ENCODE measurements around the gene PISD. TPM values are rescaled to one million over a fixed set of nuclear protein-coding genes. Genes with fewer than 3 reads are reported as not detected.

The PISD gene
- total and polyA plus RNA-seq, 2 experiments from 2014 or later: 31.2 to 39.6 TPM

- no peak for TF ChIP-seq CTCF (IDR thresholded peaks at IDR 0.05; ENCODE audit: low read depth, low read length)
- H3K4me3 ChIP-seq: no peak overlapping the region
Observed at GRCh38 chr22:31625661-31626426, 36.2 kb downstream of the PISD start.

GRCh38 chr22:31625257-31625640 lies 36.8 kb downstream of the PISD start:
- no peak for DNase-seq (ENCODE audit: low read depth in 1 of 2, low spot score in 1 of 2)
- H3K36me3 ChIP-seq: peaks cover 8% of the 10 kb centered on the region
- peaks cover 8% of the 10 kb centered on the region for H3K4me1 ChIP-seq (ENCODE audit: low read depth)
- H3K27ac ChIP-seq: no peak overlapping the region
- TF ChIP-seq CTCF (IDR thresholded peaks at IDR 0.05; ENCODE audit: low read depth, low read length): no peak
- no peaks in the 10 kb centered on the region for H3K27me3 ChIP-seq
- H3K4me3 ChIP-seq: no peak overlapping the region
- no peaks in the 10 kb centered on the region for H3K9me3 ChIP-seq (ENCODE audit: low read depth)

More at GRCh38 chr22:31625661-31626426, 36.2 kb downstream of the PISD start:
- no peaks in the 10 kb centered on the region for H3K27me3 ChIP-seq
- H3K9me3 ChIP-seq (ENCODE audit: low read depth): no peaks in the 10 kb centered on the region
- peak; percentile 45 to 56 for DNase-seq (ENCODE audit: low read depth in 1 of 2, low spot score in 1 of 2)
- peaks cover 8% of the 10 kb centered on the region for H3K4me1 ChIP-seq (ENCODE audit: low read depth)
- peaks cover 2% of the 10 kb centered on the region for H3K36me3 ChIP-seq
- no peak overlapping the region for H3K27ac ChIP-seq

DNA sequence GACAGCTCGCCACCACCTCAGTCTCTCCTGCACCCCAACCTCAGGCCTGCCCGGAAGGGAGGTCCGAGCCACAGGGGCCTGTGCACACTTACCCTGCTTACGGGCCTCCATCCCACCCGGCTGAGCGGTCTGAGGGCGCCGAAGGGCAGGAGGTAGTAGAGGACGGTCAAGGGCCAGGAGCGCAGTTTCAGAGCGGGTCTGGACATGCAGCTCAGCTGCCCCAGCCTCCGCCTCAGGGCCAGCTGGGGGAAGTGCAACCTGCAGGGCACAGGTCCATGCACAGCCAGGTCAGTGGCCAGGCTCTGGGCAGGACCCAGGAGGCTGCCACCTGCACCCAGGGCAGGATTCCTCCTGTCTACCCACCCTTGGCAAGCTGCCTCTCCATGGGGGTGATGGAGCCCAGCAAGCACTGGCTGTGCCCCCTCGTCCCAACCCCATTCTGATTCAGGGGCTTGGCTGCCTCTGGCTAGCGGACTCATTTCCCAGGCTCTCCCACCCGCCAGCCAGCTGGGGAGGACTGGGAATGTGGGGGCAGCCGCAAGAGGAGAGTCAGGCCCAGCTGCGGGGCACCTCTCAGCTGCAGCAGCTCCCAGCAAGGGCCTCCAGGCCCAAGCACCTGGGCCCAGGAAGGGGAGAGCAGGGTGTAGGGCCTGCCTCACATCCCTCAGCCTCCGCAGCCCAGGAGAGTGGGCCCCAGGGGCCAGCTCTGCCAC lies 38.3 kb downstream of the PISD start:
- no peak for DNase-seq (ENCODE audit: low read depth in 1 of 2, low spot score in 1 of 2)
- H3K4me3 ChIP-seq: no peak overlapping the region
- H3K4me1 ChIP-seq (ENCODE audit: low read depth): peaks cover 8% of the 10 kb centered on the region
- TF ChIP-seq CTCF (IDR thresholded peaks at IDR 0.05; ENCODE audit: low read depth, low read length): no peak
- no peak overlapping the region for H3K27ac ChIP-seq
- H3K36me3 ChIP-seq: peaks cover 9% of the 10 kb centered on the region
- no peaks in the 10 kb centered on the region for H3K27me3 ChIP-seq
- no peaks in the 10 kb centered on the region for H3K9me3 ChIP-seq (ENCODE audit: low read depth)

DNA sequence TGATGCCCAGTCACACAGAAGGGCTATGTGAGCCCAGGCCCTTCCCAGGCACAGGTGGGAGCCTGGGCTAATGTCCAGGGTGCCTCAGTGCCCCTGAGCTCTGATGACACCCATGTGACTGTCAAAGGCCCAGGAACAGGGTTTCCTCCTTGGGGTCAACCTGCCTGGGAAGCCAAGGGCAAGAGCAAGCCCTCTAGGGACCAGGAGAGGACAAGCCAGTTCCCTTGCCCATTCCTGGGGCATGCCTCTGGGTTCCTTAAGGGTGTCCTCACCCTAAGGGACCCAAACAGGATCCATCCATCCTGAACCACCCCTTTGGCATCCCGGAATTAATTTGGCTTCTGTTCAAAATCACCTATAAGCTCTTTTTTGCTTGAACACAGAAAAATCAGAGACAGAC lies 39.0 kb downstream of the PISD start:
- Histone ChIP-seq H3K36me3 (peaks cover 9% of the 10 kb centered on the region), H3K4me1 (ENCODE audit: low read depth) (peaks cover 8% of the 10 kb centered on the region), H3K4me3 (no peak overlapping the region), H3K27ac (no peak overlapping the region), H3K9me3 (ENCODE audit: low read depth) (no peaks in the 10 kb centered on the region), H3K27me3 (no peaks in the 10 kb centered on the region)
- DNase-seq (ENCODE audit: low read depth in 1 of 2, low spot score in 1 of 2): no peak
- TF ChIP-seq CTCF (IDR thresholded peaks at IDR 0.05; ENCODE audit: low read depth, low read length): no peak

DNA sequence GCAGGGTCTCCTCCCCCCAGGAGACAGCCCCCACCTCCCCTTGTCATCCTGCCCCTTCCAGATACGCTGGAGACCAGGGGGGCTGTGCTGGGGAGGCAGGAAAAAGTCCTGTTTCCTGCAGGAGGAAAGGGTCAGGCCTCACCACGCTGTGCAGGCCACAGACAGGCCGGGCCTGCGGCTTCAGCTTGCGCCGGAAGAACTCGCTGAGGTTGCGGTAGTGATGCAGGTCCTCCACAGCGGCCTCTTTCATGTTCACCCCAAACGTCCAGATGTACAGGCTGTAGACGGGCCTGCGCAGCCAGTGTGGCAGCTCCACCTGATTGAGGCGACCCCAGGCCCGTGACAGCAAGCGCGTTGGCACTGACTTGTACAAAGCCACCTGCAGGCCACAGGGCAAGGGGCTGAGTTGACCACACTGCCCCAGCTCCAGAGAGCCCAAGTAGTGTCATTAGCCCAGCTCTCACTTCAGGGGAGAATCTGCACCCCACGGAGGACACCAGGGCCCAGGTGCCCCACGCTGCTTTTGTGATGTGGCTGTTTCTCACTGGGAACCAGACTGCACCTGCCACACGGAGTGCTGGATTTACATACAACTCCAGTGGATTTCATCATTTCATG lies 40.4 kb downstream of the PISD start:
- Histone ChIP-seq H3K4me3 (no peak overlapping the region), H3K4me1 (ENCODE audit: low read depth) (peaks cover 5% of the 10 kb centered on the region), H3K27me3 (no peaks in the 10 kb centered on the region), H3K36me3 (peaks cover 9% of the 10 kb centered on the region), H3K9me3 (ENCODE audit: low read depth) (no peaks in the 10 kb centered on the region), H3K27ac (no peak overlapping the region)
- no peak for DNase-seq (ENCODE audit: low read depth in 1 of 2, low spot score in 1 of 2)
- no peak for TF ChIP-seq CTCF (IDR thresholded peaks at IDR 0.05; ENCODE audit: low read depth, low read length)
